ENCODE data around the gene CNOT6.
"Not testable (repeated sequence)": the region's sequence is repeated elsewhere in the genome, so short reads cannot be mapped to it uniquely, and the experiment has no call there.

CNOT6 gene

GRCh38 chr5:180498378-180498777, 4.2 kb downstream of the CNOT6 start:
- Histone ChIP-seq H3K79me2 (ENCODE audit: insufficient read depth, low read length) (peaks cover 96% of the 10 kb centered on the region), H3K9ac (ENCODE audit: low read depth, low read length) (no peak overlapping the region), H3K27me3 (ENCODE audit: insufficient read depth, low read length, poor library complexity) (no peaks in the 10 kb centered on the region), H3K36me3 (ENCODE audit: insufficient read depth, low read length) (peaks cover 60% of the 10 kb centered on the region), H3K9me3 (ENCODE audit: insufficient read depth, low read length, severe bottlenecking) (no peaks in the 10 kb centered on the region), H2AFZ (ENCODE audit: low read depth, low read length) (no peak overlapping the region), H4K20me1 (ENCODE audit: insufficient read depth, low read length) (peaks cover 72% of the 10 kb centered on the region), H3K4me1 (ENCODE audit: insufficient read depth, low read length) (peaks cover 25% of the 10 kb centered on the region), H3K4me3 (ENCODE audit: low read depth in 1 of 2, low read length in 2 of 2) (no peak overlapping the region), H3K27ac (ENCODE audit: low read length) (no peak overlapping the region), H3K4me2 (ENCODE audit: insufficient read depth, low read length) (no peak overlapping the region)
- DNase-seq: no peak
- no peak for ATAC-seq (ENCODE audit: insufficient read depth, low read depth)
- no peak for TF ChIP-seq CTCF (IDR thresholded peaks at IDR 0.05; ENCODE audit: borderline replicate concordance, extremely low read depth, low read length, poor library complexity, severe bottlenecking)
- no peak for TF ChIP-seq EZH2 (IDR thresholded peaks at IDR 0.05; ENCODE audit: borderline replicate concordance, low read depth, low read length, severe bottlenecking)

GRCh38 chr5:180499684-180500083, 5.5 kb downstream of the CNOT6 start:
- H3K4me2 ChIP-seq (ENCODE audit: insufficient read depth, low read length): no peak overlapping the region; the same call in 1 of the 2 replicates
- no peak overlapping the region for H3K9ac ChIP-seq (ENCODE audit: low read depth, low read length)
- no peak for ATAC-seq (ENCODE audit: insufficient read depth, low read depth)

GRCh38 chr5:180500300-180500699, 6.1 kb downstream of the CNOT6 start:
- H3K79me2 ChIP-seq (ENCODE audit: insufficient read depth, low read length): peaks cover 100% of the 10 kb centered on the region
- peaks cover 64% of the 10 kb centered on the region for H3K36me3 ChIP-seq (ENCODE audit: insufficient read depth, low read length)
- H4K20me1 ChIP-seq (ENCODE audit: insufficient read depth, low read length): peaks cover 76% of the 10 kb centered on the region
- not testable (repeated sequence) for H3K27ac ChIP-seq (ENCODE audit: low read length); H3K27me3 ChIP-seq (ENCODE audit: insufficient read depth, low read length, poor library complexity); H2AFZ ChIP-seq (ENCODE audit: low read depth, low read length); H3K9me3 ChIP-seq (ENCODE audit: insufficient read depth, low read length, severe bottlenecking); H3K9ac ChIP-seq (ENCODE audit: low read depth, low read length); H3K4me2 ChIP-seq (ENCODE audit: insufficient read depth, low read length); H3K4me3 ChIP-seq (ENCODE audit: low read depth in 1 of 2, low read length in 2 of 2); ATAC-seq (ENCODE audit: insufficient read depth, low read depth)
- peaks cover 19% of the 10 kb centered on the region for H3K4me1 ChIP-seq (ENCODE audit: insufficient read depth, low read length)
- DNase-seq: peak; percentile 28

More at GRCh38 chr5:180499684-180500083, 5.5 kb downstream of the CNOT6 start:
- Histone ChIP-seq H3K27me3 (ENCODE audit: insufficient read depth, low read length, poor library complexity) (no peaks in the 10 kb centered on the region), H3K4me3 (ENCODE audit: low read depth in 1 of 2, low read length in 2 of 2) (no peak overlapping the region), H3K4me1 (ENCODE audit: insufficient read depth, low read length) (peaks cover 22% of the 10 kb centered on the region), H2AFZ (ENCODE audit: low read depth, low read length) (no peak overlapping the region), H4K20me1 (ENCODE audit: insufficient read depth, low read length) (peaks cover 82% of the 10 kb centered on the region), H3K36me3 (ENCODE audit: insufficient read depth, low read length) (peaks cover 66% of the 10 kb centered on the region), H3K79me2 (ENCODE audit: insufficient read depth, low read length) (peaks cover 100% of the 10 kb centered on the region), H3K27ac (ENCODE audit: low read length) (no peak overlapping the region), H3K9me3 (ENCODE audit: insufficient read depth, low read length, severe bottlenecking) (no peaks in the 10 kb centered on the region)
- DNase-seq: no peak
- TF ChIP-seq CTCF (IDR thresholded peaks at IDR 0.05; ENCODE audit: borderline replicate concordance, extremely low read depth, low read length, poor library complexity, severe bottlenecking) (no peak), EZH2 (IDR thresholded peaks at IDR 0.05; ENCODE audit: borderline replicate concordance, low read depth, low read length, severe bottlenecking) (no peak)

- Histone ChIP-seq H3K4me3 (ENCODE audit: low read depth in 1 of 2, low read length in 2 of 2) (no peak overlapping the region), H3K27me3 (ENCODE audit: insufficient read depth, low read length, poor library complexity) (no peaks in the 10 kb centered on the region), H3K9me3 (ENCODE audit: insufficient read depth, low read length, severe bottlenecking) (no peaks in the 10 kb centered on the region), H3K9ac (ENCODE audit: low read depth, low read length) (no peak overlapping the region), H3K4me1 (ENCODE audit: insufficient read depth, low read length) (no peaks in the 10 kb centered on the region), H3K36me3 (ENCODE audit: insufficient read depth, low read length) (peaks cover 50% of the 10 kb centered on the region), H3K27ac (ENCODE audit: low read length) (no peak overlapping the region), H3K4me2 (ENCODE audit: insufficient read depth, low read length) (no peak overlapping the region), H3K79me2 (ENCODE audit: insufficient read depth, low read length) (peaks cover 99% of the 10 kb centered on the region), H2AFZ (ENCODE audit: low read depth, low read length) (no peak overlapping the region), H4K20me1 (ENCODE audit: insufficient read depth, low read length) (peaks cover 66% of the 10 kb centered on the region)
- no peak for TF ChIP-seq EZH2 (IDR thresholded peaks at IDR 0.05; ENCODE audit: borderline replicate concordance, low read depth, low read length, severe bottlenecking)
- TF ChIP-seq CTCF (IDR thresholded peaks at IDR 0.05; ENCODE audit: borderline replicate concordance, extremely low read depth, low read length, poor library complexity, severe bottlenecking): no peak
- DNase-seq (no peak), ATAC-seq (ENCODE audit: insufficient read depth, low read depth) (no peak)
Observed at GRCh38 chr5:180507661-180508060, 13.5 kb downstream of the CNOT6 start.
